HEK293 (cell line): Measurements from ENCODE around the gene ZNF440.

ENCODE experiments used
- CTCF ChIP-seq: fragments of 450-650 bp; formaldehyde crosslinking; IDR thresholded peaks from 2 replicates; pipeline ENCODE4 v1.5.1; 2016; ENCODE audit warnings: missing biosample characterization, missing genetic modification characterization
- SCRT2 ChIP-seq: fragments of 450-650 bp; formaldehyde crosslinking; IDR thresholded peaks from 2 replicates; pipeline ENCODE4 v1.5.1; 2016; ENCODE audit warnings: missing biosample characterization, missing genetic modification characterization
- TCF7L2 ChIP-seq: IDR thresholded peaks from 2 replicates; pipeline ENCODE4 v1.6.1; 2011; ENCODE audit warnings: low read depth, mild to moderate bottlenecking, inconsistent platforms, low read length, moderate library complexity, borderline replicate concordance
- ZBTB11 ChIP-seq: fragments of 450-650 bp; formaldehyde crosslinking; conservative IDR thresholded peaks from 2 replicates; pipeline ENCODE4 v1.5.1; 2016; ENCODE audit warnings: low read depth, missing biosample characterization, missing genetic modification characterization
- ZBTB20 ChIP-seq: fragments of 450-650 bp; formaldehyde crosslinking; IDR thresholded peaks from 2 replicates; pipeline ENCODE4 v1.5.1; 2016; ENCODE audit warnings: missing biosample characterization, missing genetic modification characterization
- ZBTB21 ChIP-seq: fragments of 450-650 bp; formaldehyde crosslinking; IDR thresholded peaks from 2 replicates; pipeline ENCODE4 v1.5.1; 2017; ENCODE audit warnings: missing biosample characterization, missing genetic modification characterization
- ZBTB49 ChIP-seq: fragments of 450-650 bp; formaldehyde crosslinking; IDR thresholded peaks from 2 replicates; pipeline ENCODE4 v1.5.1; 2016; ENCODE audit warnings: missing biosample characterization, missing genetic modification characterization, low read depth
- ZNF280C ChIP-seq: fragments of 450-650 bp; formaldehyde crosslinking; IDR thresholded peaks from 2 replicates; pipeline ENCODE4 v1.5.1; 2016; ENCODE audit warnings: missing biosample characterization, missing genetic modification characterization
- ZNF292 ChIP-seq: fragments of 450-650 bp; formaldehyde crosslinking; IDR thresholded peaks from 2 replicates; pipeline ENCODE4 v1.5.1; 2016; ENCODE audit warnings: low read depth, missing biosample characterization, missing genetic modification characterization, borderline replicate concordance
- ZNF600 ChIP-seq: fragments of 450-650 bp; formaldehyde crosslinking; IDR thresholded peaks from 2 replicates; pipeline ENCODE4 v1.5.1; 2016; ENCODE audit warnings: missing biosample characterization, missing genetic modification characterization
- ZNF747 ChIP-seq: fragments of 450-650 bp; formaldehyde crosslinking; IDR thresholded peaks from 2 replicates; pipeline ENCODE4 v1.5.1; 2016; ENCODE audit warnings: missing biosample characterization, missing genetic modification characterization

- TF ChIP-seq CTCF, result no peak
- no peak for TF ChIP-seq ZBTB11 (tag by site-specific recombination)
- no peak for TF ChIP-seq ZNF600
- no peak for TF ChIP-seq ZBTB49 (tag by site-specific recombination)
- no peak for TF ChIP-seq ZNF280C (tag by site-specific recombination)
- TF ChIP-seq TCF7L2, result no peak
- no peak for TF ChIP-seq SCRT2 (tag by site-specific recombination)
- no peak for TF ChIP-seq ZBTB21 (tag by site-specific recombination)
- no peak for TF ChIP-seq ZNF747 (tag by site-specific recombination)
- no peak for TF ChIP-seq ZBTB20 (tag by site-specific recombination)
- TF ChIP-seq ZNF292, result no peak
Measured at GRCh38 chr19:11848594-11849469, 34.8 kb downstream of the ZNF440 start, which contains the start of gene ZNF439.
